H1 (cell line): ENCODE data around the gene BRSK2. TPM values are rescaled to one million over a fixed set of nuclear protein-coding genes. Genes with fewer than 3 reads are reported as not detected.

Source experiments
- CTCF ChIA-PET: fragments of 300-600 bp; sonication (Branson Sonifier 250); formaldehyde crosslinking; loops from one replicate; lab custom pipeline; 2021; ENCODE audit not compliant: partially characterized antibody; lab: Charles Lee
- POLR2A ChIA-PET: fragments of 300-600 bp; sonication (Branson Sonifier 250); formaldehyde crosslinking; loops from one replicate; lab custom pipeline; 2021; ENCODE audit warnings: inconsistent platforms; ENCODE audit not compliant: partially characterized antibody; lab: Charles Lee
- DNase-seq, 2 experiments: peaks; one replicate each; pipeline versions ENCODE4 v3.0.0 to v3.0.0-alpha.2; 2010 to 2022; ENCODE audit warnings: low spot score in 2 of 2, low read depth in 1 of 2, mixed read lengths in 1 of 2
- FAIRE-seq: peaks from 2 replicates; lab custom pipeline; 2011; peaks lifted over from hg19 to GRCh38; lab: Jason Lieb, UNC
- H2AFZ ChIP-seq: 2 replicates; pipeline ENCODE4 v1.8.1; 2012; ENCODE audit warnings: low read length, inconsistent platforms
- H2AK5ac ChIP-seq: 2 replicates; pipeline ENCODE4 v1.6.1; 2013; ENCODE audit warnings: low read depth, low read length
- H2BK120ac ChIP-seq: replicated peaks from 2 replicates; pipeline ENCODE3; 2013; ENCODE audit warnings: low read depth, low read length, inconsistent platforms
- H2BK12ac ChIP-seq: 2 replicates; pipeline ENCODE4 v1.6.1; 2013; ENCODE audit warnings: low read depth, low read length
- H2BK15ac ChIP-seq: 2 replicates; pipeline ENCODE4 v1.6.1; 2013; ENCODE audit warnings: low read length
- H2BK20ac ChIP-seq: 2 replicates; pipeline ENCODE4 v1.6.1; 2013; ENCODE audit warnings: low read length
- H2BK5ac ChIP-seq: 2 replicates; pipeline ENCODE4 v1.6.1; 2013; ENCODE audit warnings: low read depth, low read length
- H3K14ac ChIP-seq: 2 replicates; pipeline ENCODE4 v1.6.1; 2013; ENCODE audit warnings: inconsistent platforms; ENCODE audit not compliant: insufficient read length
- H3K18ac ChIP-seq: 2 replicates; pipeline ENCODE4 v1.6.1; 2013; ENCODE audit warnings: low read length; ENCODE audit errors: extremely low read depth
- H3K23ac ChIP-seq: 2 replicates; pipeline ENCODE4 v1.6.1; 2013; ENCODE audit warnings: inconsistent platforms; ENCODE audit not compliant: insufficient read length
- H3K23me2 ChIP-seq: 2 replicates; pipeline ENCODE4 v1.6.1; 2013; ENCODE audit warnings: low read depth, low read length
- H3K27ac ChIP-seq: 2 replicates; pipeline ENCODE4 v1.6.1; 2011; ENCODE audit warnings: low read depth, low read length, inconsistent platforms
- H3K27me3 ChIP-seq, 4 experiments: replicated peaks in 1 of 4; 1 replicate in 1 of 4; 2 replicates in 3 of 4; pipeline versions ENCODE4 v1.6.1 to v1.8.1; 2011 to 2013; ENCODE audit warnings: low read length in 3 of 4, mild to moderate bottlenecking in 3 of 4, inconsistent platforms in 2 of 4, mixed read lengths in 2 of 4, moderate library complexity in 1 of 4; ENCODE audit not compliant: control insufficient read depth in 3 of 4, insufficient read depth in 3 of 4; ENCODE audit errors: extremely low read depth in 1 of 4
- H3K36me3 ChIP-seq, 4 experiments: 2 replicates each; pipeline versions ENCODE4 v1.6.1 to v1.8.1; 2011 to 2013; ENCODE audit warnings: mild to moderate bottlenecking in 4 of 4, low read length in 3 of 4, moderate library complexity in 2 of 4, control low read depth in 1 of 4, inconsistent platforms in 1 of 4; ENCODE audit not compliant: insufficient read depth in 4 of 4, control insufficient read depth in 2 of 4
- H3K4ac ChIP-seq: replicated peaks from 2 replicates; pipeline ENCODE3; 2013; ENCODE audit warnings: low read length, low read depth, mixed read lengths, inconsistent platforms; ENCODE audit not compliant: insufficient read length
- H3K4me1 ChIP-seq, 4 experiments: replicated peaks in 1 of 4; 1 replicate in 1 of 4; 2 replicates in 3 of 4; pipeline versions ENCODE4 v1.6.1 to v1.8.1; 2011 to 2013; ENCODE audit warnings: low read length in 3 of 4, inconsistent platforms in 2 of 4, mixed read lengths in 1 of 4; ENCODE audit not compliant: insufficient read depth in 4 of 4, control insufficient read depth in 3 of 4
- H3K4me2 ChIP-seq, 2 experiments: 2 replicates each; pipeline versions ENCODE4 v1.6.1 to v1.8.1; 2011 to 2013; ENCODE audit warnings: low read depth in 2 of 2, low read length in 2 of 2, control low read depth in 1 of 2, inconsistent platforms in 1 of 2, mild to moderate bottlenecking in 1 of 2; ENCODE audit not compliant: insufficient read depth in 1 of 2
- H3K4me3 ChIP-seq, 4 experiments: fragments of 200-600, 300-600 bp in 1 of 4; sonication (generic), shearing (Covaris generic), sonication (Bioruptor Twin) in 1 of 4; 2 replicates each; pipeline versions ENCODE4 v1.5.1 to v1.8.1; 2011 to 2016; ENCODE audit warnings: low read length in 4 of 4, low read depth in 3 of 4, control low read depth in 2 of 4, inconsistent platforms in 2 of 4, mild to moderate bottlenecking in 2 of 4, mixed read lengths in 1 of 4, moderate library complexity in 1 of 4; ENCODE audit not compliant: insufficient read depth in 2 of 4; ENCODE audit errors: extremely low read depth in 1 of 4
- H3K56ac ChIP-seq: replicated peaks from 2 replicates; pipeline ENCODE3; 2013; ENCODE audit warnings: low read depth, mild to moderate bottlenecking, mixed read lengths, low read length, inconsistent platforms; ENCODE audit not compliant: insufficient read length
- H3K79me1 ChIP-seq: 2 replicates; pipeline ENCODE4 v1.6.1; 2013; ENCODE audit warnings: low read depth, low read length, control low read depth
- H3K79me2 ChIP-seq, 2 experiments: 2 replicates each; pipeline versions ENCODE4 v1.6.1 to v1.8.1; 2012 to 2013; ENCODE audit warnings: low read length in 2 of 2, mild to moderate bottlenecking in 2 of 2, inconsistent platforms in 1 of 2; ENCODE audit not compliant: insufficient read depth in 2 of 2, control insufficient read depth in 1 of 2
- H3K9ac ChIP-seq, 4 experiments: replicated peaks in 1 of 4; 1 replicate in 1 of 4; 2 replicates in 3 of 4; pipeline versions ENCODE4 v1.6.1 to v1.8.1; 2011 to 2013; ENCODE audit warnings: low read depth in 3 of 4, low read length in 3 of 4, control low read depth in 2 of 4, mild to moderate bottlenecking in 2 of 4, moderate library complexity in 2 of 4, inconsistent platforms in 1 of 4; ENCODE audit errors: extremely low read depth in 1 of 4
- H3K9me3 ChIP-seq, 2 experiments: 2 replicates each; pipeline versions ENCODE4 v1.6.1 to v1.8.1; 2012 to 2013; ENCODE audit warnings: mild to moderate bottlenecking in 2 of 2, moderate library complexity in 2 of 2, control low read depth in 1 of 2, inconsistent platforms in 1 of 2, low read depth in 1 of 2, low read length in 1 of 2, mixed read lengths in 1 of 2; ENCODE audit not compliant: insufficient read depth in 2 of 2
- H4K20me1 ChIP-seq, 2 experiments: replicated peaks in 1 of 2; 2 replicates each; pipeline versions ENCODE3 to v1.8.1; 2011 to 2013; ENCODE audit warnings: inconsistent platforms in 2 of 2, low read length in 2 of 2, mild to moderate bottlenecking in 1 of 2; ENCODE audit not compliant: insufficient read depth in 2 of 2, control insufficient read depth in 1 of 2
- H4K5ac ChIP-seq: 2 replicates; pipeline ENCODE4 v1.6.1; 2013; ENCODE audit warnings: low read length, low read depth, mixed read lengths, inconsistent platforms; ENCODE audit not compliant: insufficient read length
- H4K8ac ChIP-seq: 2 replicates; pipeline ENCODE4 v1.8.0; 2013; ENCODE audit warnings: mild to moderate bottlenecking, moderate library complexity, low read length, inconsistent platforms; ENCODE audit not compliant: insufficient read depth; ENCODE audit errors: extremely low read depth
- H4K91ac ChIP-seq: replicated peaks from 2 replicates; pipeline ENCODE3; 2013; ENCODE audit warnings: low read length, mixed read lengths, inconsistent platforms; ENCODE audit not compliant: insufficient read length
- BACH1 ChIP-seq: IDR thresholded peaks from 2 replicates; pipeline ENCODE4 v1.6.1; 2012; ENCODE audit warnings: low read length, improper control_type of control experiment
- BCL11A ChIP-seq, 2 experiments: IDR thresholded peaks; one replicate each; pipeline ENCODE4 v1.6.1; 2011; ENCODE audit warnings: low read depth in 2 of 2, low read length in 2 of 2, mild to moderate bottlenecking in 2 of 2
- CREB1 ChIP-seq: IDR thresholded peaks from 2 replicates; pipeline ENCODE4 v1.6.1; 2012; ENCODE audit warnings: inconsistent platforms
- SIX5 ChIP-seq: IDR thresholded peaks from 2 replicates; pipeline ENCODE4 v1.6.1; 2011; ENCODE audit warnings: mild to moderate bottlenecking, low read depth, low read length
- TCF12 ChIP-seq: IDR thresholded peaks from 2 replicates; pipeline ENCODE4 v1.6.1; 2011; ENCODE audit warnings: low read depth, mild to moderate bottlenecking, low read length
- USF2 ChIP-seq: IDR thresholded peaks from 2 replicates; pipeline ENCODE4 v1.6.1; 2011; ENCODE audit warnings: low read length, improper control_type of control experiment
- WGBS, 2 experiments: shearing (Covaris generic) in 1 of 2; methylation state at CpG; one replicate each; pipeline versions ENCODE4 v1.1.6 to v1.1.7; 2013 to 2015; ENCODE audit warnings: low lambda C conversion rate in 2 of 2, mixed read lengths in 2 of 2, inconsistent platforms in 1 of 2, low coverage in 1 of 2, missing lambda C conversion rate in 1 of 2; ENCODE audit not compliant: insufficient replicate concordance in 2 of 2, insufficient coverage in 1 of 2, insufficient read length in 1 of 2; ENCODE audit errors: extremely low coverage in 1 of 2, missing lambda C conversion rate in 1 of 2; 5-methylcytosine and 5-hydroxymethylcytosine counted together
- polyA plus RNA-seq, 7 experiments: library from polyadenylated mRNA; depleted of rRNA in 3 of 7; stranded (reverse) in 5 of 7; unstranded in 2 of 7; fragments of >200 nt in 5 of 7; fragments of 200-250 nt in 2 of 7; gene quantifications; 1 replicate in 5 of 7; 2 replicates in 1 of 7; 4 replicates in 1 of 7; pipeline versions ENCODE4 v1.2.1 to v1.2.3, GENCODE V29; 2011 to 2013; ENCODE audit warnings: missing spikeins in 2 of 7, mixed read lengths in 2 of 7
- total RNA-seq: library from RNA; stranded (reverse); fragmentation: NEBNext Ultra II Directional; extraction: Animal tissue kit (Norgen Biotek cat#: 25700); gene quantifications from 2 replicates; pipeline ENCODE4 v1.2.1, GENCODE V29; 2021

Gene BRSK2
- total and polyA plus RNA-seq, 2 of the 8 experiments (the other 6 are each of a cell fraction or from before 2014, with no cell fraction given) = 17.3 to 27.1 TPM

DNA sequence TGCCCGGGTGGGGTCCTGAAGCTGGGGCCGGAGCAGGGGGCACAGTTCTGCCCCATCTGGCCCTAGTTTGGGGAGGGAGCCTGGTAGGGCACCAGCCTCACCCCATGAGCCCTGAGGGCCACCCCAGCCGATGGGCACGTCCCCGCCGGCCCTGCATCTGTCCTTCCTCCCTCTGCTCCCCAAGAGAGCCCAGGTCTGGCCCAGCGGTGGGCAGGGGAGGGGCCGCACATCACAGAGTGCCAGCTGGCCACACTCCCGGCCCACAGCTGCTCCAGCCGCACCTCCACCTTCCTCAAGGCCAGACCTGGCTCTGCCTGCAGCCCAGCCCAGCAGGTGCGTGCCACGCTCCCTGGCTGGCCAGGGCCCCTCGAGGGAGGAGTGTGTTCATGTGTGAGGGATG, 21.6 kb downstream of the BRSK2 start:
- Histone ChIP-seq H3K56ac (no peak overlapping the region), H4K5ac (no peak overlapping the region), H2BK5ac (no peak overlapping the region), H3K27me3 (no peaks in the 10 kb centered on the region), H3K79me1 (peaks cover 15% of the 10 kb centered on the region), H2AFZ (no peak overlapping the region), H4K91ac (no peak overlapping the region), H3K14ac (no peak overlapping the region), H3K9me3 (peaks cover 20 to 45% of the 10 kb centered on the region in 2 experiments), H3K36me3 (peaks cover 0 to 8% (median 0%) of the 10 kb centered on the region in 4 experiments; a peak in 2 of 8 replicates), H3K18ac (no peak overlapping the region), H3K9ac (no peak overlapping the region), H3K4me2 (no peak overlapping the region), H2BK20ac (no peak overlapping the region), H3K4me3 (no peak overlapping the region), H2BK12ac (no peak overlapping the region), H2BK120ac (no peak overlapping the region), H2BK15ac (no peak overlapping the region), H3K79me2 (peaks cover 0 to 12% of the 10 kb centered on the region in 2 experiments; a peak in 2 of 4 replicates), H3K4me1 (no peaks in the 10 kb centered on the region; a peak in 2 of 7 replicates), H3K4ac (no peak overlapping the region), H3K27ac (no peak overlapping the region), H4K8ac (no peak overlapping the region), H2AK5ac (no peak overlapping the region), H3K23me2 (no peaks in the 10 kb centered on the region), H4K20me1 (peaks cover 5 to 8% of the 10 kb centered on the region in 2 experiments), H3K23ac (no peak overlapping the region)
- ChIA-PET CTCF (no interaction called here), POLR2A (no interaction called here)
- FAIRE-seq (no peak), DNase-seq (no peak)
- TF ChIP-seq TCF12 (no peak), BACH1 (no peak), USF2 (no peak), SIX5 (no peak), BCL11A (IDR thresholded peaks at IDR 0.05; ENCODE audit: low read depth in 2 of 2, low read length in 2 of 2) (no peak), CREB1 (no peak)
- 94% methylated on average over 6 of the region's 13 CpGs; no CpG with 5 or more reads in 1 of the 2 experiments for WGBS, 2 experiments
